Renal pelvis (tissue), 4 donors: ENCODE data around the gene TOMM7. TPM values are rescaled to one million over a fixed set of nuclear protein-coding genes. Genes with fewer than 3 reads are reported as not detected.
A peak's percentile ranks its signal among the peaks of the same experiment; 100 is the strongest.
"Not testable (repeated sequence)": the region's sequence is repeated elsewhere in the genome, so short reads cannot be mapped to it uniquely, and the experiment has no call there.

ENCODE experiments used
- DNase-seq: peaks from one replicate; pipeline ENCODE4 v3.0.0-alpha.2; 2013
- polyA plus RNA-seq, 3 donors: library from polyadenylated mRNA; unstranded; fragments of 120-200 nt; gene quantifications; one replicate each; pipeline ENCODE4 v1.2.1, GENCODE V29; 2013; ENCODE audit not compliant: insufficient read length in 3 of 3

The TOMM7 gene
- polyA plus RNA-seq, 3 donors: 346 to 461 (median 386) TPM

DNA sequence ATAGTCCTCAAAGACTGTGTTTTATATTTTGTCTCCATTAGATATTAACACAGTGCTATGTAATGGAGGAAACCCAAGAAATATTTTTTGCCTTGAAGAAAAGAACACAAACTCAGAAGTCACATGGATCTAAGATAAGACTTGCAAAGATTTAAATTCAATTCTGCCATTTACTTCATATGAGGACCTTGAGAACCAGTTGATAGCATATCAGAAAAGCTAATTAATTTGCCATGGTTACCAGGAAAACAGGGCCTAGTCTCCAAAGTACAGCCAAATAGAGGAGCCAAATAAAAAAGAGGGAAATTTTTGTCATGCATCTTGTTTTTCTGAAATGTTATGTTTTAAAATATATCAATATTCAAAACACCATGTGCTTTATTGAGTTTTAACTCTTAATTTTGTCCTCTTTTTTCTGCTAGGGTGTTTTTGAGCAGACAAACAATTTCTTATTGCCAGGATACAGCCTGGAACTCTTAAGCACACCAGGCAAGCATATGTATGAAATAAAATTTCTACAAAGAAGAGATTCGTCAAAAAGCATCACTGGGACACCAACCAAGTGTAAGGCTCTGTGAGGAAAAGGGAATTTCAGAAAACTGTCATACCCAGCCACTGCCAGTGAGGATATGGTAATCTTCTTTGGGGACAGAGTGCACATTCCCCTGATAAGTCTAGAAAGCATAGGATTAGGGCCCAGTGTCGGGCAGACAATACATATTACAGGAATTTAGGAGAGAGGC lies 10.6 kb upstream of the TOMM7 start:
- DNase-seq: no peak

DNA sequence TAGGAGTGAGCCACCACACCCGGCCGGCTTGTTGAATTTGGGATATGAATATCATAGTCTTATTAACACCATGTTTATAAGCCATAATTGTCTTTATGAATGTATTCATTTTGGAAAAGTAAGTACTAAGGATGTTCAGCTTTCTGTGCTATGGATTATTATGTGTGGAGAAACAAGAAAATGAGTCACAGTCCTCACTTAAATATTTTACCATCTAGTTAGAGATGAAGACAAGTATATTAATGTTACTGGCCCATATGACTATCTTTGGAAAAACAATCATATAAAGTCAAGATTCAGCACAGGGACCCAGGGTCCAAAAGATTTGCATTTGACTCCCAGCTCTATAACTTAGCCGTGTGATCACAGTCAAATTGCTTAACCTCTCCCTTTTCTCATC lies 9.8 kb upstream of the TOMM7 start:
- DNase-seq: no peak

DNA sequence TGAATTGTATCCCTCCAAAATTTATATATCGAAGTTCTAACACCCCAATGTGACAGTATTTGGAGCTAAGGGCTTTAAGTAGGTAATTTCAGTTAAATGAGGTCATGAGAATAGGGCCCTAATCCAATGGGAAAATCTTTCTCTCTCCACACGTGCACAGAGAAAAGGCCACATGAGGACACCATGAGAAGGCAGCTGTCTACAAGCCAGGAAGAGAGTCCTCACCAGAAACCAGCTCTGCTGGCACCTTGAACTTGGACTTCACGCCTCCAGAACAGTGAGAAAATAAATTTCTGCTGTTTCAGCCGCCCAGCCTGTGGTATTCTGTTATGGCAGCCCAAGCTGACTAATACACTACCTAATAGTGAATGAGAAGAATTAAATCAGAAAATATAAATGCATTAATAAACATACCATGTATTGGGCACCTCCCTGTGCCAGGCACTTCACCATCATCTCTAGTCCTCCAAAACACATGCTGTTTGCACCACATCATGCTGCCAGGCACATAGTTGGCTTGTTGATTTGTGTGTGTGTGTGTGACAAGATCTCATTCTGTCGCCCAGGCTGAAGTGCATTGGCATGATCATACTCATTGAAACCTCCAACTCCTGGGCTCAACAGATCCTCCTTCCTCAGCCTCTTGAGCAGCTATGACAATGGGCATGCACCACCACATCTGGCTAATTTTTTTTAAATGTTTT lies 9.1 kb upstream of the TOMM7 start:
- no peak for DNase-seq

DNA sequence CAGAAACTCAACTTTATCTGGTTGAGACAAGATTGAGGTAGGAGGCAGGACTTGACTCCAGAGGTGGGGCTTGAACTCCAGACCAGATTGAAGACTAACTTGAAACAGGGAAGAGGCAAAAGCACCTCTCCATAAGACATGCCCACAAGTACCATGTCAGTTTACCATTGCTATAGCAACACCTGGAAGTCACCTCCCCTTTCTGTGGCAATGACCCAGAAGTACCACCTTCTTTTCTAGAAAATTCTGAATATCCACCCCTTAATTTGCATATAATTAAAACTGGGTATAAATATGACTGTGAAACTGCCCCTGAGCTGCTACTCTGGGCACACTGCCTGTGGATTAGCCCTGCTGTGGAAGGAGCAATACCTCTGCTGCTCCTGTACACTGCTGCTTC lies 4.9 kb upstream of the TOMM7 start:
- DNase-seq: no peak

DNA sequence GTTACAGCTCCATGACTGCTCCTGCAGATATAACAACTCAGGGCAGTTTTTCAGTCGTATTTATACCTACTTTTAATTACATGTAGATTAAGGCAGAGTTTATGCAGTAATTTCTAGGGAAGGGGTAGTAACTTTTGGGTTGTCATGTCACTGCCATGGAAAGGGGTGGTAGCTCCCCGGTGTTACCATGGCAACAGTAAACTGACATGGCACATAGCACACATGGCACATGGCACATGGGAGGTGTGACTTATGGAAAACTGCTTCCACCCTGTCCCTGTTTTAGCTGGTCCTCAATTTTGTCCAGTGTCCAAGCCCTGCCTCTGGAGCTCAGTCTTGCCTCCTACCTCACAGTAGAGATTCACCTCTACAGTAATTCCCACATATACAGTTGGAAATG lies 3.9 kb upstream of the TOMM7 start:
- DNase-seq: no peak

DNA sequence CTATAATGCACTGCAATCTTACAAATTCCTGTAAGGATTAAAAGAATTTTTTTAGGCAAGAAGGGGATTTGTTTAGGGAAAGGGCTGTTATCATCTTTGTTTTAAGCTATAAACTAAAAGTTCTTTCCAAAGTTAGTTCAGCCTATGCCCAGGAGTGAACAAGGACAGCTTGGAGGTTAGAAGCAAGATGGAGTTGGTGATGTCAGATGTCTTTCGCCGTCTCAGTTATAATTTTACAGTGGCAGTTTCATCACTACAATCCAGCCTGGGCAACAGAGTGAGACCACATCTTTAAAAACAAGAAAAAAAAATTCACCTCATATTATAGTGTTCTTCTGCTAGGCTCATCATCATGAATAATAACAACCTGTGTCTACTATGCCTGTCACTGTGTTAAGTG lies 2.1 kb upstream of the TOMM7 start:
- DNase-seq: no peak

DNA sequence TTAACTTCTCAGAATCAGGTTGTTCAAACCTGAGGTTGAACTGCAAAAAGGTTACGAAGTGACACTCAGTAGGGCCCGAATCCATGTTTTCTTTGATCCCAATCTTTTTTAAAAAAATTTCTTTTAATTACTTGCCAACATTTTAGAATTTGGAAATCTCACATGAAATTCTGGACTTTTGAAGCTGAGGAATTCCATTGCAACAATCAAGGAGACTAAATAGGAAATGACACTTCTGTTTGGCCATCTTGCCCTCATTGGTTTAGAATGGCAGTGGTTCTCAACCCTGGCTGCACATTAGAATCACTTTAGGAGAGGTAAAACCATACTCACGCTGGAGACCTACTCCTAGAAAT lies 471 bp upstream of the TOMM7 start:
- no peak for DNase-seq

DNA sequence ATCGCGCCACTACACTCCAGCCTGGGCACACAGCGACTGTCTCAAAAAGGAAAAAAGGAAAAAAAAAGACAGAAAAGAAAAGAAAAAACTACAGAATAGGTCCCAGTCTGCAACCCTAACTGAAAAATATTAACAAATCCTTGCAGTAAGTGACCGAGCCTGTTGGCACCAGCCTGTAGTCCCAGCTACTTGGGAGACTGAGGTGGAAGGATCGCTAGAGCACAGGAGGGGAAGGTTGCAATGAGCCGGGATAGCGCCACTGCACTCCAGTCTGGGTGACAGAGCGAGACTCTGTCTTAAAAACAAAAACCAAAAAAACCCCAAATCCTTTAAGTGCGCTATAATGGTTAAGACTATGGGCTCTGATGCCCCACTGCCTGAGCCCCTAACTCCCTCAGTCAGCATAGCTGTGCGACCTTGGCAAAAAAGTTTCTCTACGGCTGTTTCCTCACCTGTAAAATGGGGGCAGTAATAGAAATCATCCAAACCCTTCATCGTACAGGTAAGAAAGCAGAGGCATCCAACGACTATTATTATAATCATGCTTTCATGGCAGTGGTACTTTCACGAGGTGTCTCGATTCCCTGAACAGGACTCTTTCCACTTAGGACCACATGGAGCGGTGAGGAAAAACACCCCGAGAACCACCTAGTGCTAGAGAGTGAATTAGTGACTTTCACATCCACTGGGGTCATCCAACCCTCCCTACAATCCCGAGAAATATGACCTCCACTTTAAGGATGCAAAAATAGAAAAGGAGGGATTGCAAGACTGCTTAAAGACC lies 755 bp downstream of the TOMM7 start:
- DNase-seq: peak; percentile 4

DNA sequence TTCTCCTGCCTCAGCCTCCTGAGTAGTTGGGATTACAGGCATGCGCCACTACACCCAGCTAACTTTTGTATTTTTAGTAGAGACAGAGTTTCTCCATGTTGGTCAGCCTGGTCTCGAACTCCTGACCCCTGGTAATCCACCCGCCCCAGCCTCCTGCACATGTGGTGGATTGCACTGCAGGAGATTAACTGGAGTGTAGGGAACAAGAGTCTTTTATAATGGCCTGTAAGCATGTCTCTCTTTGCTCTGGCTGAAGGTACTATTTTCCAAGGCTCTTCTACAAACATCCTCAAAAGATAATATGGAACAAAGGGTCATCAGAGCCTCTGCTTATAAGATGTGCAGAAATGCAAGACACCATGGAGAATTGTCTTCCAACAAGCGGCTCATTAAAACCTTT lies 3.2 kb downstream of the TOMM7 start:
- DNase-seq: no peak

DNA sequence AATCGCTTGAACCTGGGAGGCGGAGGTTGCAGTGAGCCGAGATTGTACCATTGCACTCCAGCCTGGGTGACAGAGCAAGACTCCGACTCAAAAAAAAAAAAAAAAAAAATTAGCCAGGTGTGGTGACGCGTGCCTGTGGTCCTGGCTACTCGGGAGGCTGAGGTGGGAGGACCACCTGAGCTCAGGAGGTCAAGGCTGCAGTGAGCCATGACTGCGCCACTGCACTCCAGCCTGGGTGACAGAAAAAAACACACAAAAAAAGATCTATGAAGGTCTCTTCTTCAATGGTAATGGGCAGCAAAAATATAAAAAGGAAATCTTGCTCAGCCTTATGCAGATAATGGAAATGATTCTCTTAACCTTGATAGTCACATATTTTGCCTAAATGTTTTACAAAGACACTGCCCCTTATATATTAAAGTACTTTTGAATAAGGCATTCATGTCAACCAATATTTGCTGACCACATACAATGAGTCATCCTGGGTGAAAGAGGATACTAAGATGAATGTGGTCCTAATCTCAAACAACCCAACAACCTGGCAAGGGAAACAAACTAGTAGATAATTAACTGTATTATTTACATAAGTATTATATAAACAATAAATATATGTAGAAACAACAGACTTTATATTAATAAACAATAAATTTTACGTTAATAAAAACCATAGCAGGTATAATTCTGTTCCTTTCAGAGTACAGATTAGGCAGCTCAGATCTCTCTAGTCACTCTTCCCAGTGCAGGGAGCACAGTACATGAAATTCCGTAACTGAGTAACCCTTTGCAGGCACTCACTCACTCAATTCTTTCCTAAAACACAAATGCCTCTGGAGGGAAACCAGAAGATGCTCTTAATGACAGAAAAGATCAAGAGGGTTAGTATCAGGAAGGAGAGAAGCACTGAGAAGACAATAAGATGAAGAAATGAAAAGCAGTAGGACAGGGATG lies 8.1 kb downstream of the TOMM7 start:
- no peak for DNase-seq

DNA sequence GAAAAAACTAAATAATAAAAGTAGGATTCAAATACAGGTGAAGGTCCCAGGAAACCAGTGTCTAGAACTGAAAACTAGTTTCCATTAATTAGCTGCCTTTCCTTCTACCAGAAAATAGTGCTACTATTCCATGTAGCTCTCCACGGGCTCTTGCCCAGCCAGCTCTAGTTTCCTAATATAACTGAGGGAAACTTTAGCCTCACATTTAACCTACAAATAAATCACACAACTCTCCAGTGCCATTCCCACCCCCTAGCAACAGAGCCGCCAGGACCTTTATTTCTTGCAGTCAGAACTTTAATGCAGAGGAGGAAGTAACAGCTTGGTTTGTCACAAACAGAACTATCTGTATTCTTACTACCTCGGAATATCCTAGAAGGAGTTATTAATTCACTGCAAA lies 10.3 kb downstream of the TOMM7 start:
- DNase-seq: peak; percentile 65

DNA sequence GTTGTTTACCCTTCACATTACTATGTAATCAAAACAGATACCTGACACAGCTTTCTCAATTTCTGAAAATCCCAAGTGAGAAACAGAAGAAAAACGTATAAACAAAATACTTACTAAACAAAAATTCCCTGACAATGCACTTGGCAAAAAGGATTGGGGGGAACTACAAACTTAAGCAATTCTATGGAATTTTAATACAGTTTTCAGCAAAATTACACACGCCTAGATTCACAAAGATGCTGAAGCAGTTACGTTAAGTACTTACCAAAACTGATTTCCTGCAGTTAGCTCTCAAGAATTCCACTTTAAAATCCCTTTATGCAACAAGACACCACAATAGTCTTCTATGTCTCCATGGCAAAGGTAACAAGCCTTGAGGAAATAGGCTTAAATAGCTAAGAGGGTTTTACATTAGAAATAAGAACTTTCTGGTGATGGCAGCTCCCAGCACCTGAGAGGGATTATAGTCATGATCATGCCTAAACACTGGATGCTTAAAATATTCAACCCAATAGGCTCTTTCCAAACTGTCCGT lies 10.8 kb downstream of the TOMM7 start:
- peak; percentile 8 for DNase-seq

DNA sequence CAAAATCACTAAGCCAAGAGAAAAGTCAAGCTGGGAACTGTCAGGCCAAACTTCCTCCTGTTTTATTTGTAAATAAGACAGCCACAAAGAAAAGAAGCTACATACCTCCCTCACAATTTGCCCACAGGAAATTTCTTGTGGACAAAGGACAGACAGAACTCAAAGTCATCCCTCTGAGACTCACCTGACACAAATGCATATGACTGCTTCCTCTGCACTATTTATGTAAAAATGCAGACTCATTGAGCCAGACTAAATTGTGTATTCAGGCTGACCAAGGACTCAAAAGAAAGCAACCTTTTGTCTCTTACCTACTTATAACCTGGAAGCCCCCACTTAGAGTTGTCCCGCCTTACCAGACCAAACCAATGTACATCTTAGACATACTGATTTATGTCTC lies 11.8 kb downstream of the TOMM7 start:
- no peak for DNase-seq

DNA sequence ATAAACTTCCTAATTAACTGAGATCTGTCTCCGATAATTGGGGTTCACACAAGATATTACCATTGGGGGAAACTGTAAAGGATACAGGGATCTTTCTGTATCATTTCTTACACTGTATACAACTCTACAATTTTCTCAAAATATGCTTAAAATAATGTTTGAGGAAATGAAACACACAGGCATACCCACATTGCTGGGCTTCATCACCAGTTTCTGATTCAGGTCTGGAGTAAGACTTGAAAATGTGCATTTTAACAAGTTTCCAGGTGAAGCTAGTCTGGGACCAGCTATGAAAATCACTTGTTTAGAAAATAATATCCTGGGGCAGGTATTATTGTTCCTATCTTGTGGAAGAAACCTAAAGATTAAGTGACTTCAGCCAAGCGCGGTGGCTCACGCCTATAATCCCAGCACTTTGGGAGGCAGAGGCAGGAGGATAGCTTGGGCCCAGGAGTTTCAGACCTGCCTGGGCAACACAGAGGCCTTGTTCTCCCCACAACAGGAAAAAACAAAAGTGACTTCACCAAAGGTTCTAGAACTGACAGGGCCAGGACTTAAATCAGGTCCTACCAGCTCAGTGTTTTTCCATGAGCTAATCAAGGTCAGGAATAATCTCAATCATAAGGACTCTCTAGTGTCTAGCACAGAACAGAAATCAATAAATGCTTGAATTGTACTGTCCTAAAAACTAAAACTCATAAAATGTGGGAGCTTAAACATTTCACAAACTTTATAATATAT lies 12.6 kb downstream of the TOMM7 start:
- no peak for DNase-seq

DNA sequence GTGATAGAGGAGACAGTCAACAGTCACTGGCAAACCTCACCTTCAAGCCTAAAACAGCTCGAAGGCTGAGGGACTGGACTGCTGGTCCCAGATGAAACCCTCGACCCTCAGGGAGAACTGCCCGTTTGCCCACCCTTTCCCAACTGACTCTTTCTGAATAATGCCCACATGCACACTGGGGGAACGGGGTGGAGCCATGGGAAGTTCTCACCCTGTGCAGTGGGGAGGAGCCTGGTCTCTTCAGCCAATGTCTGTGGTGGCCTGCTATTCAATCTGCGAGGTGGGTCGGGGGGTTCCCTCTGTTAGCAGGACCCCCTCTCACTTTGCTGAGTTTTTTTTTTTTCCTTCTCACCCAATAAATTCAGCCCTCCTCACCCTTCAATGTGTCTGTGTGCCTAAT lies 14.5 kb downstream of the TOMM7 start:
- no peak for DNase-seq

DNA sequence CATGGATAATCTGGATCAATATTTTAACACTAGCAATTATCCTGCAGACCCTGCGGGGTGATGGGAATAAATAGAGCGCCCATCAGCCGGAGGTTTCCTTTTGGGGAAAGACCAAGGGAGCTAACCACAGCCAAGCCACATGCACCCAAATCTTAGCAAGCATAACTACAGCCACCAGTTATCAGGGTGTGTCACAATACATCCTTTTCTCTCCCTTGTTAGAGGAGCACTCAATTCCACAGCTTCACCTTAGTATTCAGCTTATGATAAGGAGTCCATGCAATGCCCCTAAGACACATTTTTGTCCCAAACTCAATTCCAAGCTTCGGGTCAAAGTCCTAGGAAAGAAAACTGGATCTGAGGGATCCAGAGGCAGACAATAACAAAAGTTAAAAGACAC lies 15.9 kb downstream of the TOMM7 start:
- DNase-seq: no peak

DNA sequence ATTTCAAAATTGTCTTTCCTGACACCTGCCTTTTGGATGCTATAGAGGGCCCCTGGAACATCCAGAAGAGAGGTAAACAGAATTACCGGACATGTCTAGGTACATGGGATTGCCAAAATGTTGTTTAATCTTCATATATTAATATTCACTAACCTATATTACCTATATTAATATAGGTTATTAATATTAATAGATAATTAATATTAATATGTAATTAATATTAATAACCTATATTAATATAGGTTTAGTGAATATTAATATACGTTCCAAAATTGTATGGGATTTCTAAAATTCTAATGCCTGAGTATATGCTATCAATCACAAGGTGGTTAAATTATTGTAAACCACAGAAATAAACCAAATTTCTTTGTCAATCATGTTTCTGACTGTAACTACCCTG lies 17.4 kb downstream of the TOMM7 start:
- no peak for DNase-seq

DNA sequence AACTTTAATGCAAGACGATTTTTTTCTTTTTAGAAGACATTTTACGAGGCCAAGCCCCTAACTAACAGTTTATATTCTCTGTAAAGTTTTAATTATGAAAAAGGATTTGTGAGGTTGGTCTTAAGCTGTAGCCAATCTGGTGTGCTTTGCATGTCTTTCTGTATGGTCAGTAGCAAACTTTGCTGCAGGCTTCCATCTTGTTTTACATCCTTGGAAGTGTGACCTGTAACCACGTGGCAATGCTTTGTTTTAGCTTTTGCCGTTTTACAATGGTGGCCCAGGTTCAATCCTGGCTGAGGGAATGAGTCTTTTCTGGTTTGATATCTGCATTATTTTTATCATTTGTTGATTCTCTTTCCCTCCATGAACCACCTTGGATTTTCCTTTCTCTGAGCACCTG lies 19.8 kb downstream of the TOMM7 start:
- not testable (repeated sequence) for DNase-seq

DNA sequence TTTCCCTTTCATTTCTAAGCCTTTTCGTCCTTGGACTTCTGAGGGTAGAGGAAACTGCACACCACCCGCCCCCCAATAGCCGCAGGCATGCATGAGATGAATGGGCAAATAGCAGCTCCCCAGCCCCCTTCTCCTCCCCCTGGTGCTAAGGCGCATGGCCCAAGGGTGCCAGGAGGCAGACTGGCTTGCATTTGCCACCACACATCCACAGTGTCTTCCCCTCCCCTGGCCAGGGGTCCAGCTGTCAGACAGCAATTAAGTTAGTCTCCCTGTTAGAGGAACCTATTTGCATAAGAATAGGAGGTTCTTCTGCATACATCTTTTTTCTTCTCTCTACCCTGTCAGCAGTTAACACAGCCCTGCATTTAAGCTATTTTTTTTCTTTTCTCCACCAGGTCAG lies 20.2 kb downstream of the TOMM7 start:
- DNase-seq: no peak

DNA sequence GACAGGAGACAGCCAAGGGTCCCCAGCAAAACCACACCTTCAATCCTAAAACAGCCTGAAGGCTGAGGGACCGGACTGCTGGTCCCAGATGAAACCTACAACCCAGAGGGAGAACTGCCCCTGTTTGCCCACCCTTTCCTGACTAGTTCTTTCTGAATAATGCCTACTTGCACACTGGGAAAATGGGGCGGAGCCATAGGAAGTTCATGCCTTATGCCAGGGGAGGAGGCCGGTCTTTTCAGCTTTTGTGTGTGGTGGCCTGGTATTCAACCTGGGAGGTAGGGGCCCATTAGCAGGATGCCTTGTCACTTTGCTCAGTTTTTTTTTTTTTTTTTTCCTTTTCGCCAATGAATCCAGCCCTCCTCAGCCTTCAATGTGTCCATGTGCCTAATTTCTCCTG lies 20.7 kb downstream of the TOMM7 start:
- no peak for DNase-seq

DNA sequence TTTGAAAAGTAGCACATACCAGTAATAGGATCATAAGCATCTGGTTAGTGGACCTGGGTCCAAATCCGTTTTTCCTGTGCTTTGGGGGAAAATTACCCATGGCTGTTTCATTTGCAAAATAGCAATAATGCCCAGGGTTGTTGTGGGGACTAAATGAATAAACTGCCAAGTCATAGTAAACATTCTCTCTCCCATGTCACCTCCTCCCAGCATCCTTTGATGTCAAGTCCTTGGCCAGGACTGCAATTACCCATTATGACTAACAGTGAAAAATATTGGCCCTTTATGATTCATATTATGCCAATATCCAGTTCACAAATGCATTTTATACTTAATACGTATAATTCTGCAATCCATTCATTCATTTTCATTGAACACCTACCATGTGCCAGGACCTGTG lies 23.0 kb downstream of the TOMM7 start:
- no peak for DNase-seq
